HepG2 (cell line): ENCODE results near the gene ZNF322. TPM values are rescaled to one million over a fixed set of nuclear protein-coding genes. Genes with fewer than 3 reads are reported as not detected.

Experiments used
- CBFB ChIP-seq: sonication (generic); formaldehyde crosslinking; IDR thresholded peaks from 2 replicates; pipeline ENCODE4 v1.4.0; 2020; ENCODE audit warnings: missing genetic modification reagents
- IRF2 ChIP-seq: IDR thresholded peaks from 2 replicates; pipeline ENCODE4 v1.6.1; 2018; ENCODE audit warnings: missing genetic modification reagents, missing compliant biosample characterization
- KLF16 ChIP-seq, 2 experiments: sonication (generic) in 1 of 2; formaldehyde crosslinking in 1 of 2; IDR thresholded peaks; 2 replicates each; pipeline versions ENCODE4 v1.6.1 to v1.8.0; 2016 to 2023; ENCODE audit warnings: missing genetic modification reagents in 2 of 2, missing compliant biosample characterization in 1 of 2
- MTA3 ChIP-seq: sonication (generic); formaldehyde crosslinking; IDR thresholded peaks from 2 replicates; pipeline ENCODE4 v1.4.0; 2020; ENCODE audit warnings: missing genetic modification reagents
- MXD3 ChIP-seq: IDR thresholded peaks from 2 replicates; pipeline ENCODE4 v1.6.1; 2016; ENCODE audit warnings: mild to moderate bottlenecking, missing biosample characterization, missing genetic modification reagents
- POGZ ChIP-seq: sonication (generic); formaldehyde crosslinking; IDR thresholded peaks from 2 replicates; pipeline ENCODE4 v1.4.0; 2020; ENCODE audit warnings: mild to moderate bottlenecking, missing genetic modification reagents
- RBFOX2 ChIP-seq: fragments of 200-400 bp; formaldehyde crosslinking; IDR thresholded peaks from 2 replicates; pipeline ENCODE4 v1.6.1; 2017; ENCODE audit warnings: low read depth, mild to moderate bottlenecking, low read length
- REST ChIP-seq, 2 experiments: IDR thresholded peaks; 2 replicates each; pipeline ENCODE4 v1.6.1; 2011 to 2012; ENCODE audit warnings: low read length in 2 of 2, borderline replicate concordance in 1 of 2, low read depth in 1 of 2, mild to moderate bottlenecking in 1 of 2, moderate library complexity in 1 of 2
- ZNF136 ChIP-seq: sonication (generic); formaldehyde crosslinking; IDR thresholded peaks from 2 replicates; pipeline ENCODE4 v1.8.1; 2022; ENCODE audit warnings: low read depth, mild to moderate bottlenecking, moderate library complexity, missing genetic modification reagents
- ZNF484 ChIP-seq: sonication (generic); formaldehyde crosslinking; IDR thresholded peaks from 2 replicates; pipeline ENCODE4 v1.5.1; 2020; ENCODE audit warnings: mild to moderate bottlenecking, low read depth, missing genetic modification reagents, borderline replicate concordance
- ZNF556 ChIP-seq: sonication (generic); formaldehyde crosslinking; IDR thresholded peaks from 2 replicates; pipeline ENCODE4 v1.4.0; 2020; ENCODE audit warnings: mild to moderate bottlenecking, missing genetic modification reagents, borderline replicate concordance
- ZNF775 ChIP-seq: sonication (generic); formaldehyde crosslinking; IDR thresholded peaks from 2 replicates; pipeline ENCODE4 v1.4.0; 2020; ENCODE audit warnings: missing genetic modification reagents, mild to moderate bottlenecking, moderate library complexity, borderline replicate concordance
- polyA plus RNA-seq, 8 experiments: library from polyadenylated mRNA; depleted of rRNA in 3 of 8; stranded (reverse) in 7 of 8; unstranded in 1 of 8; fragments of >200 nt; fragmentation: Illumina TruSeq in 4 of 8; extraction: Trizol in 4 of 8; gene quantifications; 2 replicates each; pipeline versions ENCODE4 v1.2.1 to v1.2.3, GENCODE V29; 2011 to 2016; ENCODE audit warnings: low read depth in 4 of 8, missing spikeins in 1 of 8, mixed read lengths in 1 of 8; ENCODE audit not compliant: insufficient read depth in 1 of 8
- total RNA-seq, 5 experiments: library from RNA; depleted of rRNA; stranded (reverse); fragments of >200 nt; fragmentation: Illumina TruSeq; extraction: Trizol; gene quantifications; 2 replicates each; pipeline ENCODE4 v1.2.3, GENCODE V29; 2016; ENCODE audit warnings: low read depth in 1 of 5
- TF ChIP-seq, protein P1 (sequence below): sonication (generic); formaldehyde crosslinking; IDR thresholded peaks from 2 replicates; pipeline ENCODE4 v1.9.0; 2021; ENCODE audit warnings: mild to moderate bottlenecking, missing genetic modification reagents
- TF ChIP-seq, protein P2 (sequence below): sonication (generic); formaldehyde crosslinking; IDR thresholded peaks from 2 replicates; pipeline ENCODE4 v1.8.1; 2023; ENCODE audit warnings: mild to moderate bottlenecking, moderate library complexity, missing genetic modification reagents
- TF ChIP-seq, protein P3 (sequence below): sonication (generic); formaldehyde crosslinking; IDR thresholded peaks from 2 replicates; pipeline ENCODE4 v1.4.0; 2020; ENCODE audit warnings: missing genetic modification reagents

ZNF322 gene
- total and polyA plus RNA-seq, 2 of the 13 experiments (the other 11 are each of a cell fraction or from before 2014, with no cell fraction given) = 8.3 to 22.8 TPM

DNA sequence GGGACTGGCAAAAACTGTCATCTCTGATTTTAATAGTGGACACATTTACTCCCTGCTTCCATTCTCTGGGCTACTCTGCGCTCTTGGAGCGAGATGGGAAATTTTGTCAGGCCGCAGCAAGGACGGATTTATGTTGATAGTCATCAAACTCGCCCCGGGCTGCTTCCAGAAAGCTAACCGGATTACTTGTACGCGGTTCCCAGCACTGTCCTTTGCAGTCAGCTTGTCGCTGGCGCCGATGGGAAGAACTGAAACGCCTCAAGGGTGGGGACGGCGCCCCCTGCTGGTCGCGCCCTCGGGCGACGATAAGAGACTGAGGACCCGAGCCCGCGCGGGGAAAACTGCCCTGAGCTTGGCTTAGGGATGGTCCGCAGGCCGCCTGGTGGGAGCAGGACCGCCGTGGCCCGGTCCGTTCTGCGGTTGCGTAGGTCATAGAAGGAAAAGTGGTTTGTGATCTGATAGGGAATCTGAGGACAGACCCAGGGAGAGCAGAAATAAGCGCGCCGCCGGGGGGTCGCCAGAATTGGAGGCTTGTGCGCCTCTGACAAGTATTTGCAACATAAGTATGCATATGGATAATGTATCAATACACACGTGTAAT lies 63.8 kb downstream of the ZNF322 start (continued):
- TF ChIP-seq, protein P1, sequence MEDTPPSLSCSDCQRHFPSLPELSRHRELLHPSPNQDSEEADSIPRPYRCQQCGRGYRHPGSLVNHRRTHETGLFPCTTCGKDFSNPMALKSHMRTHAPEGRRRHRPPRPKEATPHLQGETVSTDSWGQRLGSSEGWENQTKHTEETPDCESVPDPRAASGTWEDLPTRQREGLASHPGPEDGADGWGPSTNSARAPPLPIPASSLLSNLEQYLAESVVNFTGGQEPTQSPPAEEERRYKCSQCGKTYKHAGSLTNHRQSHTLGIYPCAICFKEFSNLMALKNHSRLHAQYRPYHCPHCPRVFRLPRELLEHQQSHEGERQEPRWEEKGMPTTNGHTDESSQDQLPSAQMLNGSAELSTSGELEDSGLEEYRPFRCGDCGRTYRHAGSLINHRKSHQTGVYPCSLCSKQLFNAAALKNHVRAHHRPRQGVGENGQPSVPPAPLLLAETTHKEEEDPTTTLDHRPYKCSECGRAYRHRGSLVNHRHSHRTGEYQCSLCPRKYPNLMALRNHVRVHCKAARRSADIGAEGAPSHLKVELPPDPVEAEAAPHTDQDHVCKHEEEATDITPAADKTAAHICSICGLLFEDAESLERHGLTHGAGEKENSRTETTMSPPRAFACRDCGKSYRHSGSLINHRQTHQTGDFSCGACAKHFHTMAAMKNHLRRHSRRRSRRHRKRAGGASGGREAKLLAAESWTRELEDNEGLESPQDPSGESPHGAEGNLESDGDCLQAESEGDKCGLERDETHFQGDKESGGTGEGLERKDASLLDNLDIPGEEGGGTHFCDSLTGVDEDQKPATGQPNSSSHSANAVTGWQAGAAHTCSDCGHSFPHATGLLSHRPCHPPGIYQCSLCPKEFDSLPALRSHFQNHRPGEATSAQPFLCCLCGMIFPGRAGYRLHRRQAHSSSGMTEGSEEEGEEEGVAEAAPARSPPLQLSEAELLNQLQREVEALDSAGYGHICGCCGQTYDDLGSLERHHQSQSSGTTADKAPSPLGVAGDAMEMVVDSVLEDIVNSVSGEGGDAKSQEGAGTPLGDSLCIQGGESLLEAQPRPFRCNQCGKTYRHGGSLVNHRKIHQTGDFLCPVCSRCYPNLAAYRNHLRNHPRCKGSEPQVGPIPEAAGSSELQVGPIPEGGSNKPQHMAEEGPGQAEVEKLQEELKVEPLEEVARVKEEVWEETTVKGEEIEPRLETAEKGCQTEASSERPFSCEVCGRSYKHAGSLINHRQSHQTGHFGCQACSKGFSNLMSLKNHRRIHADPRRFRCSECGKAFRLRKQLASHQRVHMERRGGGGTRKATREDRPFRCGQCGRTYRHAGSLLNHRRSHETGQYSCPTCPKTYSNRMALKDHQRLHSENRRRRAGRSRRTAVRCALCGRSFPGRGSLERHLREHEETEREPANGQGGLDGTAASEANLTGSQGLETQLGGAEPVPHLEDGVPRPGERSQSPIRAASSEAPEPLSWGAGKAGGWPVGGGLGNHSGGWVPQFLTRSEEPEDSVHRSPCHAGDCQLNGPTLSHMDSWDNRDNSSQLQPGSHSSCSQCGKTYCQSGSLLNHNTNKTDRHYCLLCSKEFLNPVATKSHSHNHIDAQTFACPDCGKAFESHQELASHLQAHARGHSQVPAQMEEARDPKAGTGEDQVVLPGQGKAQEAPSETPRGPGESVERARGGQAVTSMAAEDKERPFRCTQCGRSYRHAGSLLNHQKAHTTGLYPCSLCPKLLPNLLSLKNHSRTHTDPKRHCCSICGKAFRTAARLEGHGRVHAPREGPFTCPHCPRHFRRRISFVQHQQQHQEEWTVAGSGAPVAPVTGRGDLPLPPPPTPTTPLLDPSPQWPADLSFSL (CRISPR knock-in tag) = no peak
- TF ChIP-seq ZNF136 = 0 out of 2 replicates have a peak, but pooled peaks have one; percentile 64
- TF ChIP-seq CBFB = peak; percentile 91; the same call in 1 of the 2 replicates
- peak in 1 of 2 experiments; percentile 59; a peak in 1 of 4 replicates for TF ChIP-seq KLF16 (CRISPR knock-in tag; IDR thresholded peaks at IDR 0.05)
- TF ChIP-seq POGZ (CRISPR knock-in tag) = peak; percentile 93
- TF ChIP-seq, protein P2, sequence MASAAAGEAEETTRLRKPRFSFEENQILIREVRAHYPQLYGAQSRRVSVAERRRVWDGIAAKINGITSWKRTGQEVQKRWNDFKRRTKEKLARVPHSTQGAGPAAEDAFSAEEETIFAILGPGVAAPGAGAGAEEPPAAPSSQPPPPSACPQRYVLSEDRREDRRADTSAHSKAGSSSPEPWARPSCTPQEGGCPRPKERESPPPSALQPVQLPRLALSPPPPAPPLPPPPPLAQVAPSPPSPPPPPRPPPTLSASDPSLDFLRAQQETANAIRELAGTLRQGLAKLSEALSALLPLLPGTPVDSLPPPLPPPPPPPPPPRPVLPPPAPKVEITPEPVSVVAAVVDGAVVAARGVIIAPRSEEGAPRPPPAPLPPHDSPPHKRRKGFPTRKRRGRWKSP (CRISPR knock-in tag) = peak; percentile 93
- TF ChIP-seq MTA3 (CRISPR knock-in tag) = no peak
- peak; percentile 95 for TF ChIP-seq IRF2
- 0 out of 2 replicates have a peak, but pooled peaks have one; percentile 31 for TF ChIP-seq RBFOX2
- TF ChIP-seq REST (IDR thresholded peaks at IDR 0.05; ENCODE audit: borderline replicate concordance in 1 of 2, low read depth in 1 of 2, low read length in 2 of 2) = no peak
- TF ChIP-seq, protein P3, sequence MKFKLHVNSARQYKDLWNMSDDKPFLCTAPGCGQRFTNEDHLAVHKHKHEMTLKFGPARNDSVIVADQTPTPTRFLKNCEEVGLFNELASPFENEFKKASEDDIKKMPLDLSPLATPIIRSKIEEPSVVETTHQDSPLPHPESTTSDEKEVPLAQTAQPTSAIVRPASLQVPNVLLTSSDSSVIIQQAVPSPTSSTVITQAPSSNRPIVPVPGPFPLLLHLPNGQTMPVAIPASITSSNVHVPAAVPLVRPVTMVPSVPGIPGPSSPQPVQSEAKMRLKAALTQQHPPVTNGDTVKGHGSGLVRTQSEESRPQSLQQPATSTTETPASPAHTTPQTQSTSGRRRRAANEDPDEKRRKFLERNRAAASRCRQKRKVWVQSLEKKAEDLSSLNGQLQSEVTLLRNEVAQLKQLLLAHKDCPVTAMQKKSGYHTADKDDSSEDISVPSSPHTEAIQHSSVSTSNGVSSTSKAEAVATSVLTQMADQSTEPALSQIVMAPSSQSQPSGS = peak; percentile 77
- peak; percentile 93; the same call in 1 of the 2 replicates for TF ChIP-seq ZNF556 (CRISPR knock-in tag)
- no peak for TF ChIP-seq ZNF775 (CRISPR knock-in tag)
- TF ChIP-seq ZNF484 (CRISPR knock-in tag) = no peak
- peak; percentile 61; the same call in 1 of the 2 replicates for TF ChIP-seq MXD3 (CRISPR knock-in tag)
